Measurements from ENCODE around the gene CDC14B. TPM values are rescaled to one million over a fixed set of nuclear protein-coding genes. Genes with fewer than 3 reads are reported as not detected.
"Not testable (repeated sequence)": the region's sequence is repeated elsewhere in the genome, so short reads cannot be mapped to it uniquely, and the experiment has no call there.

The CDC14B gene
- total RNA-seq, 2 donors from 2014 or later: 24.4 to 31.2 TPM

GRCh38 chr9:96514108-96514799 lies 105.4 kb downstream of the CDC14B start:
- DNase-seq (ENCODE audit: low spot score): no peak
- intact Hi-C loops (cut with DNase I): no loop called here

GRCh38 chr9:96513622-96514021 lies 106.0 kb downstream of the CDC14B start:
- no peak for DNase-seq (ENCODE audit: low spot score)
- intact Hi-C loops (cut with DNase I): no loop called here

GRCh38 chr9:96512240-96512639 lies 107.4 kb downstream of the CDC14B start:
- no peak for DNase-seq (ENCODE audit: low spot score)
- intact Hi-C loops (cut with DNase I): loop anchor here in 1 of 2 donors (1.0 kb wide), 1 partner anchor 8 kb away; no protein-coding TSS in a partner anchor

- intact Hi-C loops (cut with DNase I): no loop called here
- no peak for DNase-seq (ENCODE audit: low spot score)
These were observed 109.4 kb downstream of the CDC14B start for GRCh38 chr9:96510258-96510657.

GRCh38 chr9:96509848-96510247 lies 109.8 kb downstream of the CDC14B start:
- intact Hi-C loops (cut with DNase I): loop anchor here in 1 of 2 donors (10.0 kb wide), 1 partner anchor 55 kb away; no protein-coding TSS in a partner anchor
- DNase-seq (ENCODE audit: low spot score): no peak

- intact Hi-C loops (cut with DNase I): loop anchor here in 1 of 2 donors (10.0 kb wide), 1 partner anchor 56 kb away; no protein-coding TSS in a partner anchor
- no peak for DNase-seq (ENCODE audit: low spot score)
These were observed 110.6 kb downstream of the CDC14B start for GRCh38 chr9:96509026-96509425.

- DNase-seq (ENCODE audit: low spot score): no peak
- intact Hi-C loops (cut with DNase I): loop anchor here in 1 of 2 donors (10.0 kb wide), 1 partner anchor 56 kb away; no protein-coding TSS in a partner anchor
These were observed 111.3 kb downstream of the CDC14B start for GRCh38 chr9:96508227-96508940.

GRCh38 chr9:96505316-96505991 lies 114.2 kb downstream of the CDC14B start:
- intact Hi-C loops (cut with DNase I): loop anchor here in 1 of 2 donors (10.0 kb wide), 1 partner anchor 59 kb away; no protein-coding TSS in a partner anchor
- DNase-seq (ENCODE audit: low spot score): no peak

- intact Hi-C loops (cut with DNase I): loop anchor here in 1 of 2 donors (10.0 kb wide), 1 partner anchor 61 kb away; no protein-coding TSS in a partner anchor
- no peak for DNase-seq (ENCODE audit: low spot score)
These were observed 115.7 kb downstream of the CDC14B start for GRCh38 chr9:96503918-96504317.

- intact Hi-C loops (cut with DNase I): loop anchor here in 1 of 2 donors (10.0 kb wide), 1 partner anchor 61 kb away; no protein-coding TSS in a partner anchor
- not testable (repeated sequence) for DNase-seq (ENCODE audit: low spot score)
These were observed 116.3 kb downstream of the CDC14B start for GRCh38 chr9:96503374-96503748.

- intact Hi-C loops (cut with DNase I): loop anchor here in 1 of 2 donors (10.0 kb wide), 1 partner anchor 62 kb away; no protein-coding TSS in a partner anchor
- DNase-seq (ENCODE audit: low spot score): no peak
These were observed 116.9 kb downstream of the CDC14B start for GRCh38 chr9:96502539-96503373.

GRCh38 chr9:96501633-96502538 lies 117.8 kb downstream of the CDC14B start:
- intact Hi-C loops (cut with DNase I): loop anchor here in 1 of 2 donors (10.0 kb wide), 1 partner anchor 63 kb away; no protein-coding TSS in a partner anchor
- DNase-seq (ENCODE audit: low spot score): no peak

GRCh38 chr9:96500696-96501632 lies 118.7 kb downstream of the CDC14B start:
- no peak for DNase-seq (ENCODE audit: low spot score)

GRCh38 chr9:96499257-96499656 lies 120.4 kb downstream of the CDC14B start:
- no peak for DNase-seq (ENCODE audit: low spot score)
- intact Hi-C loops (cut with DNase I): no loop called here

More at GRCh38 chr9:96500696-96501632, 118.7 kb downstream of the CDC14B start:
- intact Hi-C loops (cut with DNase I): loop anchor here in 1 of 2 donors (10.0 kb wide), 1 partner anchor 64 kb away; no protein-coding TSS in a partner anchor

GRCh38 chr9:96498796-96499195 lies 120.8 kb downstream of the CDC14B start:
- intact Hi-C loops (cut with DNase I): no loop called here
- DNase-seq (ENCODE audit: low spot score): no peak

GRCh38 chr9:96497117-96497399 lies 122.6 kb downstream of the CDC14B start:
- intact Hi-C loops (cut with DNase I): no loop called here
- DNase-seq (ENCODE audit: low spot score): no peak
